Ishikawa (cell line): ENCODE data around the gene CTNNA1.

Experiments
- CEBPB ChIP-seq: IDR thresholded peaks from 2 replicates; pipeline ENCODE4 v1.6.1; 2012
- CREB1 ChIP-seq: IDR thresholded peaks from 2 replicates; pipeline ENCODE4 v1.6.1; 2012; ENCODE audit warnings: low read depth
- EGR1 ChIP-seq: IDR thresholded peaks from 2 replicates; pipeline ENCODE4 v1.6.1; 2012
- EP300 ChIP-seq: IDR thresholded peaks from 2 replicates; pipeline ENCODE4 v1.6.1; 2012; ENCODE audit warnings: borderline replicate concordance
- FOXM1 ChIP-seq: IDR thresholded peaks from 2 replicates; pipeline ENCODE4 v1.6.1; 2012; ENCODE audit warnings: low read depth, borderline replicate concordance
- MAX ChIP-seq: IDR thresholded peaks from 2 replicates; pipeline ENCODE4 v1.6.1; 2012
- NFIC ChIP-seq: IDR thresholded peaks from 2 replicates; pipeline ENCODE4 v1.6.1; 2012
- RAD21 ChIP-seq: IDR thresholded peaks from 2 replicates; pipeline ENCODE4 v1.6.1; 2012; ENCODE audit warnings: low read depth
- REST ChIP-seq: IDR thresholded peaks from 2 replicates; pipeline ENCODE4 v1.6.1; 2012; ENCODE audit warnings: low read depth, mild to moderate bottlenecking
- TAF1 ChIP-seq: IDR thresholded peaks from 2 replicates; pipeline ENCODE4 v1.6.1; 2012; ENCODE audit warnings: low read depth, mild to moderate bottlenecking
- TCF12 ChIP-seq: IDR thresholded peaks from 2 replicates; pipeline ENCODE4 v1.6.1; 2012; ENCODE audit warnings: low read depth
- TEAD4 ChIP-seq: IDR thresholded peaks from 2 replicates; pipeline ENCODE4 v1.6.1; 2012
- USF1 ChIP-seq: IDR thresholded peaks from 2 replicates; pipeline ENCODE4 v1.6.1; 2012
- YY1 ChIP-seq: IDR thresholded peaks from 2 replicates; pipeline ENCODE4 v1.6.1; 2012; ENCODE audit warnings: low read depth
- ZBTB7A ChIP-seq: IDR thresholded peaks from 2 replicates; pipeline ENCODE4 v1.6.1; 2012; ENCODE audit warnings: low read depth

Gene CTNNA1

GRCh38 chr5:138895918-138896317 is 142.7 kb downstream of the CTNNA1 start:
- no peak for TF ChIP-seq REST
- TF ChIP-seq NFIC: no peak
- TF ChIP-seq CREB1: no peak
- TF ChIP-seq ZBTB7A: no peak

- TF ChIP-seq TEAD4 (no peak), REST (no peak), FOXM1 (no peak), EP300 (no peak), MAX (no peak), TAF1 (no peak), CEBPB (no peak)
Measured at GRCh38 chr5:138898299-138898698, 145.1 kb downstream of the CTNNA1 start.

- TF ChIP-seq RAD21: no peak
- TF ChIP-seq ZBTB7A: no peak
- no peak for TF ChIP-seq EP300
- TF ChIP-seq TEAD4: no peak
- no peak for TF ChIP-seq EGR1
- no peak for TF ChIP-seq NFIC
- TF ChIP-seq YY1: no peak
- TF ChIP-seq CREB1: no peak
- TF ChIP-seq REST: no peak
- TF ChIP-seq FOXM1: no peak
- no peak for TF ChIP-seq MAX
- TF ChIP-seq TCF12: no peak
- TF ChIP-seq CEBPB: no peak
- TF ChIP-seq USF1: no peak
- no peak for TF ChIP-seq TAF1
Measured at GRCh38 chr5:138898742-138899141, 145.5 kb downstream of the CTNNA1 start.

GRCh38 chr5:138900281-138900965 is 147.2 kb downstream of the CTNNA1 start:
- no peak for TF ChIP-seq TEAD4
- TF ChIP-seq TAF1: no peak
- TF ChIP-seq RAD21: no peak
- no peak for TF ChIP-seq EP300
- no peak for TF ChIP-seq NFIC
- no peak for TF ChIP-seq REST
- no peak for TF ChIP-seq TCF12
- no peak for TF ChIP-seq ZBTB7A
- TF ChIP-seq YY1: no peak
- no peak for TF ChIP-seq MAX
